D721Med (cell line): ENCODE measurements around the gene BEX4.
A peak's percentile ranks its signal among the peaks of the same experiment; 100 is the strongest.
"Not testable (repeated sequence)": the region's sequence is repeated elsewhere in the genome, so short reads cannot be mapped to it uniquely, and the experiment has no call there.

ENCODE experiments used
- DNase-seq: peaks from one replicate; pipeline ENCODE4 v3.0.0; 2011; ENCODE audit warnings: low spot score; ENCODE audit not compliant: insufficient read length
- FAIRE-seq: peaks from 2 replicates; lab custom pipeline; 2011; peaks lifted over from hg19 to GRCh38; lab: Jason Lieb, UNC
- CTCF ChIP-seq: IDR thresholded peaks from 2 replicates; pipeline ENCODE4 v1.5.1; 2012; ENCODE audit warnings: mild to moderate bottlenecking, control low read depth; ENCODE audit not compliant: insufficient read depth; ENCODE audit errors: missing control alignments

BEX4 gene

DNA sequence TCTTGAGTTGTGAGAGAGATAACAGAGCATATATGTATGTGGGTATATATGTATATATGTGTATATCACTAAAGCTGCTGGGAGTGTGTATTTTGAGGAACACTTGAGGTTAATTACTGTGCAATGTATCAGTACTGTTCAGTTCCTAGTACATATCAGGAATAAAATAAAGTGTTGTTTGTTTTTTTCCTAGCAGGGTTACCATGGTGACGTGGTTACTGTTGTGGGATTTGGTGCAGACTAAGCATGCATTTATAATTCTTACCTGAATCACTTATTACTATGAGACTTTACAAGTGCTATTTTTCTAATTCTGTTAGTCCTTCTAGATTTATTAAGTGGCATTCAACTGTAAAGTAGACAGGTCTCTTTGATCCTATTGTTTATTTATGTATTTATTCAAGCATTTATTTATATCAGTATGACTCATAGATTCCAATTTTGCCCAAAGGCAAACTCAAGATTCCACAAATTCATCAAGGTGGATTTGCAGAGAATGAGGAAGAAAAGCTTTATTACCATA is 26.9 kb upstream of the BEX4 start:
- no peak for TF ChIP-seq CTCF
- DNase-seq: no peak
- no peak for FAIRE-seq

DNA sequence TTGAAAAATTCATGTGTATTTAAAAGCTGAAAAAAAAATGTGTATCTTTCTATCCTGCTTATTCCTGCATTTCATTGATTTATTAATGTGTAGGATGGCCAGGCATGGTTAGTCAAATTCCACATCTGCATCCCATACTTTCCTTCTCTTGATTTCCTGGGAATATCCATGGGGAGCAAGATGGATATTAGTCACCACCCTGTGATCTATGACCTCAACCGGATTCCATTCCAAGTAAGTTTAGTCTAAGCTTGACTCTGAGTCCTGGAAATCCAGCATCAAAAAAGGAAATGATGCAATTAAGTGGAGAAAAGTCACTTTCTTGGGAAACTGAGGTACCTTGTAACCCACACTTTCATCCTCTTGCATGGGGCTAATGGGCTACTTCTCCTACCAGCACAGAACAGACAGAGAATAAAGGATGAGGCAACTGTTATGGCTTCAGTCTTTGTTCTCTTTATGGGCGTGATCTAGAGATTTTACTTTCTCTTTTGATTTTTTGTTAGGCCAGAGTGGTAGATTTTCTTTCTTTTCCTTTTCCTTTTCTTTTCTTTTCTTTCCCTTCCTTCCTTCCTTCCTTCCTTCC is 17.1 kb upstream of the BEX4 start:
- peak; percentile 72 for FAIRE-seq
- TF ChIP-seq CTCF: no peak
- DNase-seq: no peak

- not testable (repeated sequence) for DNase-seq, FAIRE-seq
These were observed 16.2 kb upstream of the BEX4 start for GRCh38 chrX:103198668-103199067.

GRCh38 chrX:103201041-103201440 is 13.9 kb upstream of the BEX4 start:
- FAIRE-seq: no peak
- TF ChIP-seq CTCF: no peak
- no peak for DNase-seq

GRCh38 chrX:103210056-103210455 is 4.9 kb upstream of the BEX4 start:
- DNase-seq (no peak), FAIRE-seq (no peak)
- no peak for TF ChIP-seq CTCF

DNA sequence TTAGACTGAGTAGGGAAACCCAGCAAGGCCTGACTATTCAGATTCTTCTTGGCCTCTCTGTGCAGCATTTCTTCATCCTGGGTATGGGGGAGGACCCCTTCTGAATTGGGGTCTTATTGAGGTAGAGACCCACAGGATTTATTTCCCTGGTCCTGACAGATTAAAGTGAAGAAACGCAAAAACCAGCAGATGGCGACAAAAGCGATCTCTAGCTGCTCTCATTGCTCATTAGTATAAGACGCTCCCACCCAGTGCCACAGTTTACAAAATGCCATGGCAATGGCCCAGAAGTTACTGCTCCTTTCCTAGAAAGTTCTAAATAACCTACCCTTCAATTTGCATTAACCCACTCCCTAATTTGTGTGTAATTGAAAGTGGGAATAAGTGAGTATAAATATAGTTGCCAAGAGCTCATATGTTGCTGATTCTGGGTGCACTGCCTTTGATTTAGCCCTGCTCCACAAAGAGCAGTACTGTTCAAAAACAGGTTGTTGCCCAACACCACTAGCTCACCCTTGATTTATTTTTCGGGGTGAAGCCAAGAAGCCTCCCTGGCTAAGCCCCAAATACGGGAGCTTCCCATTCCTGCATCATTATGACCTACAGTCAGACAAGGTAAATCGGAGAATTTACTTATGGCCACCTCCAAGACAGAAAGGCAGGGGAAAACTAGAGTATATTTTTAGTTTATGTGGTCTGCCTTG is 3.7 kb upstream of the BEX4 start:
- DNase-seq (no peak), FAIRE-seq (no peak)
- peak; percentile 49 for TF ChIP-seq CTCF

DNA sequence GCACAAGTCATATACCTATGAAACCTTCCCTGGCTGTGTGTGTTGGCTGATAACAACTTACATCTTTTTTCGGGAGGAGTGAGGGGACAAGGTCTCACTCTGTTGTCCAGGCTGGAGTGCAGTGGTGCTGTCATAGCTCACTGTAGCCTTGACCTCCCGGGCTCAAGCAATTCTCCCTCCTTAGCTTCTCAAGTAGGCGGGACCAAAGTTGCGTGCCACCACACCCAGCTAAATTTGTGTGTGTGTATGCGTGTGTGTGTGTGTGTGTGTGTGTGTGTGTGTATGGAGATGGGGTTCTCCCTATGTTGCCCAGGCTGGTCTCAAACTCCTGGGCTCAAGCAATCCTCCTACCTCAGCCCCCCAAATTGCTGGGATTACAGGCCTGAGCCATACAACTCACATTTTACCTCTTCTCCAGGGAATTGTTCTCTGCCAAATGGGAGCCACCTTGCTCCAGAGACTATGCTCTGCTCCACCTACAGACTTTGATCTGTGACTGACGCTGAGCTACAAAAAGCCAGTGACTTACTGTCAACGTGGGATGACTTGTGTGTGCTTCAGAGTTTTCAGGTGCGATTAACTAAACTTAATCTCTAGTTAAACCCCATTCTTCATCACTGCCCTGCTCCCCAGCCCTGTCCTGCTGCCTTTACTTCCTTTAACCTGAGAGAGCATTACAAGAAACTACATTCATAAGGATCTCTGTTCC is 2.0 kb upstream of the BEX4 start:
- no peak for TF ChIP-seq CTCF
- FAIRE-seq (no peak), DNase-seq (no peak)
